Fibroblast of upper back skin (primary cell): ENCODE results near the gene INO80C.
"Not testable (repeated sequence)": the region's sequence is repeated elsewhere in the genome, so short reads cannot be mapped to it uniquely, and the experiment has no call there.

ENCODE experiments used
- DNase-seq: peaks from one replicate; pipeline ENCODE4 v3.0.0-alpha.2; 2013

INO80C gene

GRCh38 chr18:35458677-35459441 lies 38.9 kb downstream of the INO80C start:
- DNase-seq: peak; percentile 52

GRCh38 chr18:35458271-35458670 lies 39.5 kb downstream of the INO80C start:
- DNase-seq: no peak

- no peak for DNase-seq
These were observed 40.5 kb downstream of the INO80C start for GRCh38 chr18:35457140-35457704.

- no peak for DNase-seq
These were observed 41.6 kb downstream of the INO80C start for GRCh38 chr18:35455926-35456763.

GRCh38 chr18:35454803-35455202 lies 43.0 kb downstream of the INO80C start:
- DNase-seq: no peak

GRCh38 chr18:35453065-35453464 lies 44.7 kb downstream of the INO80C start:
- not testable (repeated sequence) for DNase-seq

GRCh38 chr18:35451916-35452315 lies 45.8 kb downstream of the INO80C start:
- DNase-seq: no peak

- DNase-seq: no peak
These were observed 46.7 kb downstream of the INO80C start for GRCh38 chr18:35451032-35451431.

- no peak for DNase-seq
These were observed 53.1 kb downstream of the INO80C start for GRCh38 chr18:35444636-35445035.

GRCh38 chr18:35443847-35444246 lies 53.9 kb downstream of the INO80C start:
- DNase-seq: no peak

- DNase-seq: no peak
These were observed 54.3 kb downstream of the INO80C start for GRCh38 chr18:35443434-35443833.

- DNase-seq: no peak
These were observed 55.1 kb downstream of the INO80C start for GRCh38 chr18:35442701-35443100.

GRCh38 chr18:35441857-35442595 lies 55.7 kb downstream of the INO80C start:
- DNase-seq: no peak

- DNase-seq: no peak
These were observed 59.1 kb downstream of the INO80C start for GRCh38 chr18:35438480-35439234.

- DNase-seq: peak; percentile 40
These were observed 59.9 kb downstream of the INO80C start for GRCh38 chr18:35437836-35438235.

GRCh38 chr18:35436076-35436649 lies 61.6 kb downstream of the INO80C start:
- DNase-seq: peak; percentile 81

GRCh38 chr18:35435401-35435800 lies 62.4 kb downstream of the INO80C start:
- DNase-seq: no peak

GRCh38 chr18:35432565-35433001 lies 65.2 kb downstream of the INO80C start:
- peak; percentile 83 for DNase-seq

- no peak for DNase-seq
These were observed 66.4 kb downstream of the INO80C start for GRCh38 chr18:35431374-35431741.

GRCh38 chr18:35430721-35431373 lies 66.9 kb downstream of the INO80C start:
- DNase-seq: no peak

- DNase-seq: no peak
These were observed 71.0 kb downstream of the INO80C start for GRCh38 chr18:35426786-35427185.
